Measurements from ENCODE around the gene GPR55. TPM values are rescaled to one million over a fixed set of nuclear protein-coding genes. Genes with fewer than 3 reads are reported as not detected.
A peak's percentile ranks its signal among the peaks of the same experiment; 100 is the strongest.

The GPR55 gene
- total RNA-seq, 1 experiment from 2014 or later = not detected

DNA sequence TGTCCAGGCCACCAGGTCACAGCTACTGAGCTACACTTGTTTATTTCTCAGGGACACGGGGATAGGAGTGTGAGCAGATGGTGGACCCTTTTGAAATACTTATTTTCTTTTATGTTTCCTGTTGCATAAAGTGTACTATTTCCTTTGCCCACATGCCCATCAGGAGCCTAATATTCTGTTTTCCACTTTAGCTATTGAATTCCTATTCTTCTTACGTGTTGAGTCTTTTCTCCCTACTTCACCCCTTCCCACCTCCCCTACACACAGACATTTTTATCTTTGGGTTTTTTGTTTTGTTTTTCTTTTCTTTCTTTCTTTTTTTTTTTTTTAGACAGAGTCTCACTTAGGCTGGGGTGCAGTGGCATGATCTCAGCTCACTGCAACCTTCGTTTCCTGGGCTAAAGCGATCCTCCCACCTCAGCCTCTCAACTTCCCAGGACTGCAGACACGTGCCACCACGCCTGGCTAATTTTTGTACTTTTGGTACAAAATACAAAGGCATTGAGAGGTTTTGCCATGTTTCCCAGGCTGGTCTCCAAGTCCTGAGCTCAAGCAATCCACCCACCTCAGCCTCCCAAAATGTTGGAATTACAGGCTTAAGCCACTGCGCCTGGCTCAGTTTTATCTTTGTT, 5.2 kb upstream of the GPR55 start:
- Mint-ChIP-seq H3K4me1 (peaks cover 7 to 22% of the 10 kb centered on the region in 2 experiments), H3K36me3 (ENCODE audit: insufficient read depth in 1 of 3, low read depth in 3 of 3) (peaks cover 0 to under 1% (median 0%) of the 10 kb centered on the region in 3 experiments; a peak in 1 of 7 replicates), H3K27me3 (ENCODE audit: low read depth) (no peaks in the 10 kb centered on the region; the same call in 1 of the 2 replicates), H3K27ac (no peak overlapping the region; a peak in 1 of 7 replicates), H3K4me3 (no peak overlapping the region), H3K9me3 (no peaks in the 10 kb centered on the region)
- H2BK12ac ChIP-seq (ENCODE audit: insufficient read length, low read depth, low read length) = no peak overlapping the region
- no peak overlapping the region for H3K23ac ChIP-seq (ENCODE audit: insufficient read length, low read depth, low read length)
- no peaks in the 10 kb centered on the region for H3K27me3 ChIP-seq (ENCODE audit: insufficient read depth, low read length)
- no peak overlapping the region for H4K8ac ChIP-seq (replicated peaks; ENCODE audit: insufficient read length, low read depth, low read length)
- no peak overlapping the region for H2AK5ac ChIP-seq (ENCODE audit: insufficient read length, low read length)
- H3K23me2 ChIP-seq (ENCODE audit: insufficient read length, low read depth, low read length, poor library complexity, severe bottlenecking) = no peaks in the 10 kb centered on the region
- no peak overlapping the region for H3T11ph ChIP-seq (ENCODE audit: low read length)
- H2BK5ac ChIP-seq (ENCODE audit: insufficient read length, low read length) = no peak overlapping the region
- WGBS (ENCODE audit: extremely low coverage, insufficient read length, low lambda C conversion rate) = no CpG with 5 or more reads among the region's 7 CpGs
- no peaks in the 10 kb centered on the region for H3K9me3 ChIP-seq (ENCODE audit: control insufficient read depth, low read depth, low read length)
- no peak overlapping the region for H4K5ac ChIP-seq (ENCODE audit: insufficient read length, low read depth, low read length)
- H3K4me1 ChIP-seq (ENCODE audit: insufficient read depth, low read length) = peaks cover 2% of the 10 kb centered on the region; the same call in 1 of the 2 replicates
- DNase-seq = peak; percentile 1
- no peak overlapping the region for H2BK15ac ChIP-seq (ENCODE audit: low read depth, low read length)
- no peak overlapping the region for H2BK20ac ChIP-seq (ENCODE audit: low read depth, low read length, poor library complexity, severe bottlenecking)
- H3K18ac ChIP-seq (ENCODE audit: insufficient read length, low read depth, low read length) = no peak overlapping the region
- H4K91ac ChIP-seq (ENCODE audit: insufficient read length, low read depth, low read length) = no peak overlapping the region
- H3K79me1 ChIP-seq (ENCODE audit: insufficient read depth, low read depth, low read length, poor library complexity, severe bottlenecking) = no peaks in the 10 kb centered on the region
- no peaks in the 10 kb centered on the region for H3K79me2 ChIP-seq (ENCODE audit: insufficient read depth, low read length)
- no peak overlapping the region for H2AFZ ChIP-seq (ENCODE audit: low read length)
- H4K20me1 ChIP-seq (ENCODE audit: control insufficient read depth, insufficient read depth, insufficient read length) = no peaks in the 10 kb centered on the region
- no peak overlapping the region for H3K9ac ChIP-seq (ENCODE audit: extremely low read depth, insufficient read length, low read length)
- no peak overlapping the region for H3K4ac ChIP-seq (ENCODE audit: low read depth, low read length)
- no peak overlapping the region for H3K56ac ChIP-seq (ENCODE audit: insufficient read length, low read depth, low read length)
- H3K14ac ChIP-seq (ENCODE audit: insufficient read depth, low read length) = no peak overlapping the region
- H2BK120ac ChIP-seq (ENCODE audit: low read depth, low read length, poor library complexity, severe bottlenecking) = no peak overlapping the region
- H3K4me2 ChIP-seq (ENCODE audit: insufficient read depth, insufficient read length, low read length) = no peak overlapping the region
- no peak overlapping the region for H3K27ac ChIP-seq (ENCODE audit: insufficient read length, low read depth, low read length)
- TF ChIP-seq, protein P1, sequence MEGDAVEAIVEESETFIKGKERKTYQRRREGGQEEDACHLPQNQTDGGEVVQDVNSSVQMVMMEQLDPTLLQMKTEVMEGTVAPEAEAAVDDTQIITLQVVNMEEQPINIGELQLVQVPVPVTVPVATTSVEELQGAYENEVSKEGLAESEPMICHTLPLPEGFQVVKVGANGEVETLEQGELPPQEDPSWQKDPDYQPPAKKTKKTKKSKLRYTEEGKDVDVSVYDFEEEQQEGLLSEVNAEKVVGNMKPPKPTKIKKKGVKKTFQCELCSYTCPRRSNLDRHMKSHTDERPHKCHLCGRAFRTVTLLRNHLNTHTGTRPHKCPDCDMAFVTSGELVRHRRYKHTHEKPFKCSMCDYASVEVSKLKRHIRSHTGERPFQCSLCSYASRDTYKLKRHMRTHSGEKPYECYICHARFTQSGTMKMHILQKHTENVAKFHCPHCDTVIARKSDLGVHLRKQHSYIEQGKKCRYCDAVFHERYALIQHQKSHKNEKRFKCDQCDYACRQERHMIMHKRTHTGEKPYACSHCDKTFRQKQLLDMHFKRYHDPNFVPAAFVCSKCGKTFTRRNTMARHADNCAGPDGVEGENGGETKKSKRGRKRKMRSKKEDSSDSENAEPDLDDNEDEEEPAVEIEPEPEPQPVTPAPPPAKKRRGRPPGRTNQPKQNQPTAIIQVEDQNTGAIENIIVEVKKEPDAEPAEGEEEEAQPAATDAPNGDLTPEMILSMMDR (conservative IDR thresholded peaks at IDR 0.05) = no peak
